GM10248 (cell line): ENCODE measurements around the gene DCLK3.

ENCODE experiments used
- CTCF ChIA-PET: fragments of 300-600 bp; sonication (Branson Sonifier 250); formaldehyde crosslinking; extraction: SDS; loops from one replicate; lab custom pipeline; 2021; ENCODE audit warnings: antibody characterized with exemption; lab: Yijun Ruan, JAX
- POLR2A ChIA-PET: fragments of 350-650 bp; sonication (Branson Sonifier 250); formaldehyde crosslinking; extraction: SDS; loops from one replicate; lab custom pipeline; 2020; ENCODE audit warnings: antibody characterized with exemption; lab: Yijun Ruan, JAX
- DNase-seq: peaks from one replicate; pipeline ENCODE4 v3.0.0; 2012; ENCODE audit errors: extremely low spot score
- TF ChIP-seq, protein P1 (sequence below): IDR thresholded peaks from 2 replicates; pipeline ENCODE4 v1.5.1; 2012; ENCODE audit warnings: mild to moderate bottlenecking, low read depth; ENCODE audit errors: extremely low read depth, missing control alignments, control extremely low read depth

Gene DCLK3

DNA sequence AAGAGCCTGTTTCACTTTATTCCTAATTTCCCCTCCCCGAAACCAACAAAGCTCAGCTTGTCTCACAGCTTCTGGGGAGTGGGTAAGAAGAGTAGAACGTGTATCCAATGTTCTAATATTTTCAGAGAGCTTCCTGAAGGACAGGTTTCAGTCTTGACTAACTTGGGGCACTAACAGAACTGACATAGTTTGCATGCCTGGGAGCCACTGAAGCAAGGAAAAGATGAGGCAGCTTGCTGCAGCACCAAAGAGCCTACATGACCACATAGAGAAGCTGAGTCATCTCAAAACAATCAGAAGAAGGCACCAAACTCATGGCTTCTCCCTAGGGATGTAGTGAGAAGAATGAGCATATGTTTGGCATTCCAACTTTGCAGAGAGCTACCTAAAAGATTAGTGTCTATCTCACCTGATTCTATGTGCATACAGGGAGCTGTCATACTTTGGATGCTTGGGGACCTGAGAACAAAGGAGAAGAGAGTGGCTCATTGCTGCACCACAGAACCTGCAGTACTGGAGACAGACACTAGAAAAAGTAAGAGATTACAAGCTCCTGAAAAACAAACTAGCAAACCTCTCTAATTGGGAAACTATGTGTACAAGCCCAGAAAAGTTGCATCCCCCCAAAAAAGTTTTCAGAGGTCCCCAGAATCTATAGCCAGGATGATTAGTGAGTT, 86.9 kb downstream of the DCLK3 start:
- no peak for DNase-seq
- CTCF ChIA-PET, result interaction anchor here (0.8 to 1.5 kb wide), 2 partner anchors 9 to 15 kb away, joined by 3 read pairs; no protein-coding TSS in a partner anchor
- TF ChIP-seq, protein P1, sequence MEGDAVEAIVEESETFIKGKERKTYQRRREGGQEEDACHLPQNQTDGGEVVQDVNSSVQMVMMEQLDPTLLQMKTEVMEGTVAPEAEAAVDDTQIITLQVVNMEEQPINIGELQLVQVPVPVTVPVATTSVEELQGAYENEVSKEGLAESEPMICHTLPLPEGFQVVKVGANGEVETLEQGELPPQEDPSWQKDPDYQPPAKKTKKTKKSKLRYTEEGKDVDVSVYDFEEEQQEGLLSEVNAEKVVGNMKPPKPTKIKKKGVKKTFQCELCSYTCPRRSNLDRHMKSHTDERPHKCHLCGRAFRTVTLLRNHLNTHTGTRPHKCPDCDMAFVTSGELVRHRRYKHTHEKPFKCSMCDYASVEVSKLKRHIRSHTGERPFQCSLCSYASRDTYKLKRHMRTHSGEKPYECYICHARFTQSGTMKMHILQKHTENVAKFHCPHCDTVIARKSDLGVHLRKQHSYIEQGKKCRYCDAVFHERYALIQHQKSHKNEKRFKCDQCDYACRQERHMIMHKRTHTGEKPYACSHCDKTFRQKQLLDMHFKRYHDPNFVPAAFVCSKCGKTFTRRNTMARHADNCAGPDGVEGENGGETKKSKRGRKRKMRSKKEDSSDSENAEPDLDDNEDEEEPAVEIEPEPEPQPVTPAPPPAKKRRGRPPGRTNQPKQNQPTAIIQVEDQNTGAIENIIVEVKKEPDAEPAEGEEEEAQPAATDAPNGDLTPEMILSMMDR, result no peak
- POLR2A ChIA-PET, result no interaction called here

DNA sequence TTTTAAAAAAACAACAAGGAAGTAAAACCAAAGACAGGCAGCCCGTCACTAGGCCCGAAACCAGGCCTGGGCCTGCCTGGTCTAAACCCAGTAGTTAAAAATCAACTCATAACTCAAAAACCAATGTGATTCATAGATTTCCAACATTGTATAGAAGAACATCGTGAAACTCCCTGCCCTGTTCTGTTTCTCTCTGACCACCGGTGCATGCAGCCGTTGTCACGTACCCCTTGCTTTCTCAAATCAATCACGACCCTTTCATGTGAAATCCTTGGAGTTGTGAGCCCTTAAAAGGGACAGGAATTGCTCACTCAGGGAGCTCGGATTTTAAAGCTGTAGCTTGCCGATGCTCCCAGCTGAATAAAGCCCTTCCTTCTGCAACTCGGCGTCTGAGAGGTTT, 89.5 kb downstream of the DCLK3 start:
- POLR2A ChIA-PET, result no interaction called here
- TF ChIP-seq, protein P1, result no peak
- DNase-seq, result no peak
- CTCF ChIA-PET, result interaction anchor here (1.1 to 1.4 kb wide), 2 partner anchors 11 to 13 kb away, joined by 3 read pairs; no protein-coding TSS in a partner anchor

DNA sequence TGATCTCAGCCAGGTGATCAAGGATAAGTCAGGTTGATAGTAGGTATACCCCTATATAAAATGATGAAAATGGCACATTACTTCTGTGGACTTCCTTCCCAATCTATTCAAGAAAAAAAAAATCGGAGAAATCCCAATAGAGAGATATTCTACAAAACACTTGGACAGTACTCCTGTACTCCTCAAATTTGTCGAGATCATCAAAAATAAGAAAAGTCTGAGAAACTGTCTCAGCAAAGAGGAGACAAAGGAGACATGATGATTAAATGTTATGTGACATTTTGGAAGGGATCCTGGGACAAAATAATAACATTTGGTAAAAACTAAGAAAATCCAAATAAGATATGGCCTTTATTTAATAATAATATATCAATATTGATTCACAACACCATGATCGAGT, 94.6 kb downstream of the DCLK3 start:
- TF ChIP-seq, protein P1, result no peak
- CTCF ChIA-PET, result no interaction called here
- no peak for DNase-seq
- POLR2A ChIA-PET, result no interaction called here

DNA sequence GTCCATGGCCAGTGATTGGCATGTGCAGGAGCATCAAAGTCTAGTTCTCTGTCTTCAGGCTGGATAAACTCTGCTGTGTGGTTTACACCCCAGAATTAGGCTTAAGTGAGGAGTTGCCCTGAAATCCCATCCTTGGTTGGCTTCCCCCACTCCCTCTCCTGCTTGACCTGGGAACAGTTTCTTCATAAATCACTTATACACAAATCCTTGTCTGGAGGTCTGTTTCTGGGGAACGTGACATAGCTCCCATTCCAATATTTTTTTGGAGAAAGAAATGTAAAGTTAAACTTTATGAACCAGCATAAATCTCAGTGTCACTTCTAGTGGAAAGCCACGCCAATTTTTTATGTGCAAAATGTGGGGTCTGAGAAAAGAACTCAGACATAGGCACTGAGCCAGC, 98.2 kb downstream of the DCLK3 start:
- POLR2A ChIA-PET, result no interaction called here
- TF ChIP-seq, protein P1, result no peak
- DNase-seq, result no peak
- CTCF ChIA-PET, result interaction anchor here (2.4 kb wide), 1 partner anchor 11 kb away, joined by 6 read pairs; no protein-coding TSS in a partner anchor

DNA sequence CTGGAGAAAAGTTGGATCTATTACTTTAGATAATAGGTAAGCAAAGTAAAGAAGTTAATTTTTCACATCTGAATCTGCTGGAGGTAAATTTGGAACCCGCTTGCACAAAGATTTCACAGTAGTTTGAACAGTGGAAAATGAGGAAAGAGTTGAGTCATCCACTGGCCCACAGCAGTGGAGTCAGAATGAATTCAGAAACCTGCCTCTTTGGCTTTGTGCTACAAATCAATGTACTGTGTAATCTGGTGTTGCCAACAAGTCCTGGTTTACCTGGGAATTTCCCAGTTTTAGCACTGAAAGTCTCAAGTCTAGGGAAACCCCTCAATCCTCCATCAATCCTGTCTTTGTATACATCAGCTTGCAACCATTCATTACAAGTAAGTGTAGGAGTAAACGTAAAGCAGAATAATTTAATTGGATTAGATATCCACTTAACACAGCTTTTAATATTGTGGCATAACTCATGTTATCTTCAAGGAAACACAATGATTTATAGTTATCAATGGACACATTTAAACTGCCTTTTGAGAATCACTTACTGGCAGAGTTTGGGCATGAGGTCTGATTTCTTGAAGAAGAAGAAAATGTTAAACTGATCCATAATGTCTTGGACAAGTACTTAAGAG, 100.6 kb downstream of the DCLK3 start:
- CTCF ChIA-PET, result no interaction called here
- POLR2A ChIA-PET, result no interaction called here
- DNase-seq, result no peak
- TF ChIP-seq, protein P1, result no peak

DNA sequence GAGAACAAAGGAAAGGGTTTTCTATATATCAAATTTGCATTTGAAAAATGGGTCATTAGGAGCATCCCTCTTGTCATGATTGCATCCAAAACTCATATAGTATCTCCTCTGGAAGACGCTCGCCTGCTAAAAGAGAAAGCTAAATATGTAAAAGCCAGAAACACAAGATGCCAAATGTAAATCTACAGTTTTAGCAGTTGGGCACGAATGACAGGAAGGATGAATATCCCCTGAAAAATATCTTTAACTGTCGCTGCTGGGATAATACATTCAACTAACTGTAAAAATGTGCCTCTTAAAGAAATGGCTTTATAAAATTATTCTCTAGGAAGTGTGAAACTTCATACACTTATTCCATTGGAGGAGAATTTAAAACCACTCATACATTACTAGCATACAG, 101.7 kb downstream of the DCLK3 start:
- CTCF ChIA-PET, result interaction anchor here (1.1 to 1.7 kb wide), 2 partner anchors 9 to 15 kb away, joined by 3 read pairs; no protein-coding TSS in a partner anchor

More for the DNA sequence above, 101.7 kb downstream of the DCLK3 start:
- TF ChIP-seq, protein P1, result no peak
- POLR2A ChIA-PET, result no interaction called here
- no peak for DNase-seq
